ENCODE measurements around the gene TXNRD3. TPM values are rescaled to one million over a fixed set of nuclear protein-coding genes. Genes with fewer than 3 reads are reported as not detected.

TXNRD3 gene
- total RNA-seq, 1 experiment from 2014 or later: 8.1 TPM

DNA sequence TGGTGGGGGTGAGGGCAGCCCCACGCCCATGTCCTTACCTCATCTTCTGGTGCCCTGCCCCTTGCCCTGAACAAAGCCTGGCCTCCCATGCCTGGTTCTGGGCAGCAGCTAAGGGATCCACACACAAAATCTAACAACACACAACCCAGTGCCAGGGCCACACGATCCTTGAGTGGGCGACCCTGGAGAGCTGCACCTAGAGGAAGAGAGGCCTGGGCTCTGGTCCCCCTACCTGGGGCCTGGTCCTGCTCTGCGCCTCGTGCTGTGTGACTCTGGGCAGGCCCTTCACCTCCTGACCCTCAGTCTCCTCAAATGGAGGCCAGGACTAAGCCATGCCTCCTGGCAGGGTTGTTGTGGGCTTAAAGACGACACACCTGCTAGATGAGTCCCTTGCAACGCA is 76.2 kb downstream of the TXNRD3 start:
- Histone ChIP-seq H4K5ac (ENCODE audit: insufficient read length, low read depth, low read length) (no peak overlapping the region), H3K23ac (ENCODE audit: insufficient read length, low read depth, low read length) (no peak overlapping the region), H3T11ph (ENCODE audit: low read length) (no peak overlapping the region), H3K4me2 (ENCODE audit: insufficient read depth, insufficient read length, low read length) (no peak overlapping the region), H4K91ac (ENCODE audit: insufficient read length, low read depth, low read length) (no peak overlapping the region), H2BK12ac (ENCODE audit: insufficient read length, low read depth, low read length) (no peak overlapping the region), H3K18ac (ENCODE audit: insufficient read length, low read depth, low read length) (no peak overlapping the region), H3K27me3 (ENCODE audit: insufficient read depth, low read length) (no peaks in the 10 kb centered on the region), H2BK5ac (ENCODE audit: insufficient read length, low read length) (no peak overlapping the region), H2BK20ac (ENCODE audit: low read depth, low read length, poor library complexity, severe bottlenecking) (no peak overlapping the region), H4K20me1 (ENCODE audit: control insufficient read depth, insufficient read depth, insufficient read length) (no peaks in the 10 kb centered on the region), H3K79me2 (ENCODE audit: insufficient read depth, low read length) (no peaks in the 10 kb centered on the region), H2BK15ac (ENCODE audit: low read depth, low read length) (no peak overlapping the region), H2BK120ac (ENCODE audit: low read depth, low read length, poor library complexity, severe bottlenecking) (no peak overlapping the region), H2AK5ac (ENCODE audit: insufficient read length, low read length) (no peak overlapping the region), H3K9ac (ENCODE audit: extremely low read depth, insufficient read length, low read length) (no peak overlapping the region), H3K23me2 (ENCODE audit: insufficient read length, low read depth, low read length, poor library complexity, severe bottlenecking) (no peaks in the 10 kb centered on the region), H3K27ac (ENCODE audit: insufficient read length, low read depth, low read length) (no peak overlapping the region), H4K8ac (replicated peaks; ENCODE audit: insufficient read length, low read depth, low read length) (no peak overlapping the region), H3K9me3 (ENCODE audit: control insufficient read depth, low read depth, low read length) (no peaks in the 10 kb centered on the region), H3K14ac (ENCODE audit: insufficient read depth, low read length) (no peak overlapping the region), H3K79me1 (ENCODE audit: insufficient read depth, low read depth, low read length, poor library complexity, severe bottlenecking) (no peaks in the 10 kb centered on the region), H3K4ac (ENCODE audit: low read depth, low read length) (no peak overlapping the region), H3K4me1 (ENCODE audit: insufficient read depth, low read length) (no peaks in the 10 kb centered on the region), H2AFZ (ENCODE audit: low read length) (no peak overlapping the region), H3K56ac (ENCODE audit: insufficient read length, low read depth, low read length) (no peak overlapping the region)
- no peak overlapping the region for H3K4me3 Mint-ChIP-seq
- no peaks in the 10 kb centered on the region for H3K36me3 Mint-ChIP-seq (ENCODE audit: insufficient read depth in 1 of 3, low read depth in 3 of 3)
- H3K27me3 Mint-ChIP-seq (ENCODE audit: low read depth): peaks cover 5% of the 10 kb centered on the region; the same call in 1 of the 2 replicates
- H3K4me1 Mint-ChIP-seq: peaks cover 0 to 3% of the 10 kb centered on the region in 2 experiments; a peak in 2 of 4 replicates
- no peak for DNase-seq
- WGBS (ENCODE audit: extremely low coverage, insufficient read length, low lambda C conversion rate): no CpG with 5 or more reads among the region's 7 CpGs
- H3K27ac Mint-ChIP-seq: no peak overlapping the region
- TF ChIP-seq, protein P1, sequence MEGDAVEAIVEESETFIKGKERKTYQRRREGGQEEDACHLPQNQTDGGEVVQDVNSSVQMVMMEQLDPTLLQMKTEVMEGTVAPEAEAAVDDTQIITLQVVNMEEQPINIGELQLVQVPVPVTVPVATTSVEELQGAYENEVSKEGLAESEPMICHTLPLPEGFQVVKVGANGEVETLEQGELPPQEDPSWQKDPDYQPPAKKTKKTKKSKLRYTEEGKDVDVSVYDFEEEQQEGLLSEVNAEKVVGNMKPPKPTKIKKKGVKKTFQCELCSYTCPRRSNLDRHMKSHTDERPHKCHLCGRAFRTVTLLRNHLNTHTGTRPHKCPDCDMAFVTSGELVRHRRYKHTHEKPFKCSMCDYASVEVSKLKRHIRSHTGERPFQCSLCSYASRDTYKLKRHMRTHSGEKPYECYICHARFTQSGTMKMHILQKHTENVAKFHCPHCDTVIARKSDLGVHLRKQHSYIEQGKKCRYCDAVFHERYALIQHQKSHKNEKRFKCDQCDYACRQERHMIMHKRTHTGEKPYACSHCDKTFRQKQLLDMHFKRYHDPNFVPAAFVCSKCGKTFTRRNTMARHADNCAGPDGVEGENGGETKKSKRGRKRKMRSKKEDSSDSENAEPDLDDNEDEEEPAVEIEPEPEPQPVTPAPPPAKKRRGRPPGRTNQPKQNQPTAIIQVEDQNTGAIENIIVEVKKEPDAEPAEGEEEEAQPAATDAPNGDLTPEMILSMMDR (conservative IDR thresholded peaks at IDR 0.05): no peak
- peaks cover 0 to 4% of the 10 kb centered on the region in 2 experiments; a peak in 2 of 5 replicates for H3K9me3 Mint-ChIP-seq

All from H9 (cell line).